Measurements from ENCODE around the gene PEAK1. TPM values are rescaled to one million over a fixed set of nuclear protein-coding genes. Genes with fewer than 3 reads are reported as not detected.

PEAK1 gene
- total RNA-seq, 4 donors from 2014 or later, result 31.0 to 49.3 (median 35.0) TPM

DNA sequence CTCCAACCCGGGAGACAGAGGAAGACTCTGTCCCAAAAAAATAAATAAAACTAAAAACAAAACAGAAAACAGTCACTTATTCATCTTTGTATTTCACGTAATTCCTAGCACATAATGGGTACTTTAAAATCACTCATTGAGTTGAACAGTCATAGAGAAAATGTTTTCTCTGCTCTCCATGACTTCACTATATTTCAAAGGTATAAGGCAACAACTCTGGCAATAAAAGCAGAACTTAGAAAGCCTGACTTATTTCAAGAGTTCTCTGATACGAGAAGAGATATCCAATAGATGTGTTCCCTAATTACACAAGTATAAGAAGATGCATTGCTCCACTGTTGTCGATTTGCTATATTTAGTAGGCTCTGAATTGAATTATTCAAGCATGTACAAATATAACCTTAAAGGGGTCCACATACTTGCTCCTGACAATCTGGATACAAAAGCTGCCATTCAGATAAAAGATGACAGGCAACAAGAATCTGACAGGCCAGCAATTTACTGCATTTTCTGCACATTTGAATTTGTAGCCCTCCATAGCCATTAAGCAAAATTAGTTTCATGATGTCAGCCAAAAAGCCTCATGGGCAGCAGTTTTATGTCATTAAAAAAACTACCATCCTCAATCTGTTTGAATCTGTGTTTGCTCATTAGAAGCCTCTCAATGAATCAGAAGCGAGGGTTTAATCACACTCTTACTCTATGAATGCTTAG lies 47.9 kb downstream of the PEAK1 start:
- no peak overlapping the region for H3K4me3 ChIP-seq (replicated peaks in 1 of 3)
- H3K4me1 ChIP-seq, result no peaks in the 10 kb centered on the region
- H3K27ac ChIP-seq, result no peak overlapping the region
- intact Hi-C loops (cut with DNase I), result no loop called here
- H3K9me3 ChIP-seq, result no peaks in the 10 kb centered on the region
- TF ChIP-seq POLR2A (IDR thresholded peaks at IDR 0.05), result no peak
- TF ChIP-seq, protein P1, sequence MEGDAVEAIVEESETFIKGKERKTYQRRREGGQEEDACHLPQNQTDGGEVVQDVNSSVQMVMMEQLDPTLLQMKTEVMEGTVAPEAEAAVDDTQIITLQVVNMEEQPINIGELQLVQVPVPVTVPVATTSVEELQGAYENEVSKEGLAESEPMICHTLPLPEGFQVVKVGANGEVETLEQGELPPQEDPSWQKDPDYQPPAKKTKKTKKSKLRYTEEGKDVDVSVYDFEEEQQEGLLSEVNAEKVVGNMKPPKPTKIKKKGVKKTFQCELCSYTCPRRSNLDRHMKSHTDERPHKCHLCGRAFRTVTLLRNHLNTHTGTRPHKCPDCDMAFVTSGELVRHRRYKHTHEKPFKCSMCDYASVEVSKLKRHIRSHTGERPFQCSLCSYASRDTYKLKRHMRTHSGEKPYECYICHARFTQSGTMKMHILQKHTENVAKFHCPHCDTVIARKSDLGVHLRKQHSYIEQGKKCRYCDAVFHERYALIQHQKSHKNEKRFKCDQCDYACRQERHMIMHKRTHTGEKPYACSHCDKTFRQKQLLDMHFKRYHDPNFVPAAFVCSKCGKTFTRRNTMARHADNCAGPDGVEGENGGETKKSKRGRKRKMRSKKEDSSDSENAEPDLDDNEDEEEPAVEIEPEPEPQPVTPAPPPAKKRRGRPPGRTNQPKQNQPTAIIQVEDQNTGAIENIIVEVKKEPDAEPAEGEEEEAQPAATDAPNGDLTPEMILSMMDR (IDR thresholded peaks at IDR 0.05), result no peak
- no peaks in the 10 kb centered on the region for H3K36me3 ChIP-seq
- 93 to 94% methylated on average over 5 of the region's 5 CpGs for WGBS, 2 donors
- H3K27me3 ChIP-seq, result no peaks in the 10 kb centered on the region
- DNase-seq, result no peak

DNA sequence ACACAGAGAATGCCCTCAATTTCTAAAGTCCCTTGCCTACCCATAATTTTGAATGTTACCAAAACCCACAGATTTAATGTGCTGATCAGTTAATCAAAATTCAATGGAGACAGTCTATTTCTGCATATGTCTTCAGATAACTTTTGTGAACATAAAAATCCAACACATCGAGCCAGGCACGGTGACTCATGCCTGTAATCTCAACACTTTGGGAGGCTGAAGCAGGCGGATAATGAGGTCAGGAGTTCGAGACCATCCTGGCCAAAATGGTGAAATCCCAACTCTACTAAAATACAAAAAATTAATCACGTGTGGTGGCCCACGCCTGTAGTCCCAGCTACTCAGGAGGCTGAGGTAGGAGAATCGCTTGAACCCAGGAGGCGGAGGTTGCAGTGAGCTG lies 49.3 kb downstream of the PEAK1 start:
- Histone ChIP-seq H3K4me3 (replicated peaks in 1 of 3) (no peak overlapping the region), H3K4me1 (no peaks in the 10 kb centered on the region), H3K9me3 (no peaks in the 10 kb centered on the region), H3K36me3 (no peaks in the 10 kb centered on the region), H3K27me3 (no peaks in the 10 kb centered on the region), H3K27ac (no peak overlapping the region)
- TF ChIP-seq, protein P1 (IDR thresholded peaks at IDR 0.05), result no peak
- TF ChIP-seq POLR2A (IDR thresholded peaks at IDR 0.05), result no peak
- intact Hi-C loops (cut with DNase I), result no loop called here
- 95 to 96% methylated on average over 8 of the region's 8 CpGs for WGBS, 2 donors
- DNase-seq, result no peak

DNA sequence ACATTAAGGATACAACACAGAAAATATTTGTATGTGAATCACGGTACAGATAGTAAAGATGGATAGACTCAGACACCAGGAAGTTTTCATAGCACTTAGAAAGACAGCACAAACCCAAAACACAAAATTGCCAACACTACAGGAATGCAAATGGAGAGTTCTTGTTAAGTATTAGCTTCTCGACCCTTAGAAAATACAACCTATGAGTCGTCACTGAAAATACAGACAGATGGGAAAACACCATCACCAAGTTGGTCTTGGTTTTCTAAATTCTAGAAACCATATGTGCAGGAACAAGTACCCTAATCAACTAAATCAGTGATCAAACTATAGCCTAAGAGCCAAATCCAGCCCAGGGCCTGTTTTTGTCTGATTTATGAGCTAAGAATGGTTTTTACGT lies 50.7 kb downstream of the PEAK1 start:
- Histone ChIP-seq H3K27ac (no peak overlapping the region), H3K4me3 (replicated peaks in 1 of 3) (no peak overlapping the region), H3K9me3 (no peaks in the 10 kb centered on the region), H3K27me3 (no peaks in the 10 kb centered on the region), H3K4me1 (no peaks in the 10 kb centered on the region), H3K36me3 (no peaks in the 10 kb centered on the region)
- TF ChIP-seq, protein P1 (IDR thresholded peaks at IDR 0.05), result no peak
- no peak for TF ChIP-seq POLR2A (IDR thresholded peaks at IDR 0.05)
- WGBS, 2 donors, result 84 to 86% methylated on average over 4 of the region's 4 CpGs
- no peak for DNase-seq
- intact Hi-C loops (cut with DNase I), result no loop called here

DNA sequence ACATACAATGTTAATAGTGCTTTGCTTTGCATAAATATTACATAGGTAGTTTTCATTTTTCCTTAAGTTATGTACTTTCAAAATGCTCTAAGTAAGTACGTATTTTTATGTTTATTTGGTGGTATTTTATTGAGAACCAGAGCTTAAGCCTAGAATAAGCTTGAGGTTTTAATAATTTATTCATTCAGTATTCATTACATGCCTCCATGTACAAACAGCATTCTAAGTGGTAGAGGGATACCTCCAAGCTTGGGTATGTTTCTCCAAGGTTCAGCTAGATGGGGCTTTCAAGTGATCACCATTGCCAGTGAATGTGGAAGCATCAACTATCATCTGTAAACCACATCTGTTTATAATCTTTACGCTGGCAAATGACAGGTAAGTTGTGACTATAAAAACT lies 52.3 kb downstream of the PEAK1 start:
- 95 to 96% methylated on average over 2 of the region's 2 CpGs for WGBS, 2 donors
- Histone ChIP-seq H3K4me1 (no peaks in the 10 kb centered on the region), H3K36me3 (no peaks in the 10 kb centered on the region), H3K9me3 (no peaks in the 10 kb centered on the region), H3K4me3 (replicated peaks in 1 of 3) (no peak overlapping the region), H3K27ac (no peak overlapping the region), H3K27me3 (no peaks in the 10 kb centered on the region)
- intact Hi-C loops (cut with DNase I), result no loop called here
- no peak for DNase-seq
- TF ChIP-seq, protein P1 (IDR thresholded peaks at IDR 0.05), result no peak
- TF ChIP-seq POLR2A (IDR thresholded peaks at IDR 0.05), result no peak

DNA sequence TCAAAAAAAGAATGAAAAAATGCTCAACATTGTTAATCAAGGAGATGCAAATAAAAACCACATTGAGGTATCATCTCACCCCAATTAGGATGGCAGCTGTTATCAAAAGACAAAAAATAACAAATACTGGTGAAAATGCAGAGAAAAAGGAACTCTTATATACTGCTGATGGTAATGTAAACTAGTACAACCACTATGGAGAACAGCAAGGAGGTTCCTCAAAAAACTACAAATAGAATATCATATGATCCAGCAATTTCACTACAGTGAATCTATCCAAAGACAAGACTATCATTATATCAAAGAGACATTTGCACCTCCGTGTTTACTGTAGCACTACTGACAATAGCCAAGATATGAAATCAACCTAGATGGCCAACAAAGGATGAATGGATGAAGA lies 58.4 kb downstream of the PEAK1 start:
- H3K27ac ChIP-seq, result no peak overlapping the region
- H3K27me3 ChIP-seq, result no peaks in the 10 kb centered on the region
- no peak overlapping the region for H3K4me3 ChIP-seq (replicated peaks in 1 of 3)
- TF ChIP-seq, protein P1 (IDR thresholded peaks at IDR 0.05), result no peak
- no peak for TF ChIP-seq POLR2A (IDR thresholded peaks at IDR 0.05)
- H3K9me3 ChIP-seq, result no peaks in the 10 kb centered on the region
- intact Hi-C loops (cut with DNase I), result no loop called here
- DNase-seq, result no peak
- no peaks in the 10 kb centered on the region for H3K4me1 ChIP-seq
- WGBS, 2 donors, result 98% methylated on average over 1 of the region's 1 CpG
- no peaks in the 10 kb centered on the region for H3K36me3 ChIP-seq
